NCI-H2227 (cell line): Measurements from ENCODE around the gene ABRACL.
"Not testable (repeated sequence)": the region's sequence is repeated elsewhere in the genome, so short reads cannot be mapped to it uniquely, and the experiment has no call there.

ENCODE experiments used
- DNase-seq: peaks from one replicate; lab custom pipeline; 2025; ENCODE audit not compliant: unreplicated experiment; lab: John Stamatoyannopoulos, UW

Gene ABRACL

GRCh38 chr6:139028658-139029469 lies at the start of gene ABRACL:
Gene ABRACL (plus strand): TSS chr6:139028745. CDS start chr6:139034161, 5,416 bp downstream.
- DNase-seq: peak; percentile 65

GRCh38 chr6:138979365-138979764 lies 49.2 kb upstream of the ABRACL start:
- DNase-seq: no peak

GRCh38 chr6:138979813-138980668 lies 48.5 kb upstream of the ABRACL start:
- DNase-seq: no peak

- no peak for DNase-seq
Observed at GRCh38 chr6:138981416-138981815, 47.1 kb upstream of the ABRACL start.

- DNase-seq: no peak
Observed at GRCh38 chr6:138986578-138986977, 42.0 kb upstream of the ABRACL start.

GRCh38 chr6:138987080-138987642 lies 41.4 kb upstream of the ABRACL start:
- DNase-seq: peak; percentile 31

GRCh38 chr6:138987643-138988468 lies 40.7 kb upstream of the ABRACL start, which contains the start of gene REPS1:
Gene REPS1 (minus strand): TSS chr6:138988253. CDS start chr6:138987682, 571 bp downstream.
- DNase-seq: peak; percentile 93

GRCh38 chr6:138988469-138988834 lies 40.1 kb upstream of the ABRACL start:
- no peak for DNase-seq

GRCh38 chr6:138989098-138989983 lies 39.2 kb upstream of the ABRACL start:
- DNase-seq: no peak

GRCh38 chr6:138991206-138991605 lies 37.3 kb upstream of the ABRACL start:
- no peak for DNase-seq

- not testable (repeated sequence) for DNase-seq
Observed at GRCh38 chr6:138992965-138993364, 35.6 kb upstream of the ABRACL start.

GRCh38 chr6:138993410-138993809 lies 35.1 kb upstream of the ABRACL start:
- not testable (repeated sequence) for DNase-seq

GRCh38 chr6:138996524-138996923 lies 32.0 kb upstream of the ABRACL start:
- DNase-seq: no peak

GRCh38 chr6:138997136-138997535 lies 31.4 kb upstream of the ABRACL start:
- DNase-seq: no peak

- no peak for DNase-seq
Observed at GRCh38 chr6:138999949-139000725, 28.4 kb upstream of the ABRACL start.

- DNase-seq: no peak
Observed at GRCh38 chr6:139003751-139004150, 24.8 kb upstream of the ABRACL start.

- no peak for DNase-seq
Observed at GRCh38 chr6:139006477-139006876, 22.1 kb upstream of the ABRACL start.

GRCh38 chr6:139007428-139007827 lies 21.1 kb upstream of the ABRACL start:
- no peak for DNase-seq

- DNase-seq: no peak
Observed at GRCh38 chr6:139008117-139008516, 20.4 kb upstream of the ABRACL start.
